22Rv1 (cell line): ENCODE results near the gene RTN4R.
A peak's percentile ranks its signal among the peaks of the same experiment; 100 is the strongest.
"Not testable (repeated sequence)": the region's sequence is repeated elsewhere in the genome, so short reads cannot be mapped to it uniquely, and the experiment has no call there.

ENCODE experiments used
- H3K27ac ChIP-seq: fragments of 450-650 bp; 2 replicates; pipeline ENCODE4 v1.5.1; 2017
- CTCF ChIP-seq: fragments of 450-650 bp; IDR thresholded peaks from 2 replicates; pipeline ENCODE4 v1.5.1; 2017; ENCODE audit warnings: mild to moderate bottlenecking
- ZFX ChIP-seq: fragments of 450-650 bp; IDR thresholded peaks from 2 replicates; pipeline ENCODE4 v1.6.1; 2017; ENCODE audit warnings: antibody characterized with exemption, borderline replicate concordance

Gene RTN4R

GRCh38 chr22:20290045-20290392 lies 21.9 kb upstream of the RTN4R start:
- TF ChIP-seq CTCF (no peak), ZFX (no peak)
- H3K27ac ChIP-seq, result no peak overlapping the region

- H3K27ac ChIP-seq, result not testable (repeated sequence)
These were observed 21.3 kb upstream of the RTN4R start for GRCh38 chr22:20289182-20290044.

DNA sequence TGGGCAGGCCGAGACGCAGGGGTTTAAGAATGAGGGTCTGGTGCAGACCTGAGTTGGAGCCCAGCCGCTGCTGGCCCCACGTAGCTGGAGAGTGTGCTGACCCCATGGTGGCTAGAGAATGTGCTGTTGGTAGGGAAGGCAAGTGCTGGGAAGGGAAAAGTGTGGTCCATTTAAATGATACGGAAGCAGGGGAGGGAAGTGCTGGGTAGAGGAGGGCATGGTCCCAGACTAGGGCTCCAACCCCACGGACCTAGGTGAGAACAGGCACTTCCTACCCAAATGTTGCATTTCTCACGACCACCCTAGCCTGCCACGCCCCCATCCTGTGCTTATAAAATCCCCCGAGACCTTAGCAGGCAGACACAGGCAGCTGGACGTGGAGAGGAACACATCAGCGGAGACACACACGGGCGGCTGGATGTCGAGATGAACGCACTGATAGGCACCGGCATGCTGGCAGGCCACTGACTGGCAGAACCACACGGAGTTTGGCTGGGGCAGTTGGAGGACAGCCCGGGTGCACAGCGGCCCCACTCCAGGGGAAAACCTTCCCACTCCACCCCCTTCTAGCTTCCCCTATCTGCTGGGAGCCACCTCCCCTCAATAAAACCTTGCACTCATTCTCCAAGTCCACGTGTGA lies 18.8 kb upstream of the RTN4R start:
- H3K27ac ChIP-seq, result not testable (repeated sequence)

- not testable (repeated sequence) for H3K27ac ChIP-seq
These were observed 18.2 kb upstream of the RTN4R start for GRCh38 chr22:20286312-20286660.

DNA sequence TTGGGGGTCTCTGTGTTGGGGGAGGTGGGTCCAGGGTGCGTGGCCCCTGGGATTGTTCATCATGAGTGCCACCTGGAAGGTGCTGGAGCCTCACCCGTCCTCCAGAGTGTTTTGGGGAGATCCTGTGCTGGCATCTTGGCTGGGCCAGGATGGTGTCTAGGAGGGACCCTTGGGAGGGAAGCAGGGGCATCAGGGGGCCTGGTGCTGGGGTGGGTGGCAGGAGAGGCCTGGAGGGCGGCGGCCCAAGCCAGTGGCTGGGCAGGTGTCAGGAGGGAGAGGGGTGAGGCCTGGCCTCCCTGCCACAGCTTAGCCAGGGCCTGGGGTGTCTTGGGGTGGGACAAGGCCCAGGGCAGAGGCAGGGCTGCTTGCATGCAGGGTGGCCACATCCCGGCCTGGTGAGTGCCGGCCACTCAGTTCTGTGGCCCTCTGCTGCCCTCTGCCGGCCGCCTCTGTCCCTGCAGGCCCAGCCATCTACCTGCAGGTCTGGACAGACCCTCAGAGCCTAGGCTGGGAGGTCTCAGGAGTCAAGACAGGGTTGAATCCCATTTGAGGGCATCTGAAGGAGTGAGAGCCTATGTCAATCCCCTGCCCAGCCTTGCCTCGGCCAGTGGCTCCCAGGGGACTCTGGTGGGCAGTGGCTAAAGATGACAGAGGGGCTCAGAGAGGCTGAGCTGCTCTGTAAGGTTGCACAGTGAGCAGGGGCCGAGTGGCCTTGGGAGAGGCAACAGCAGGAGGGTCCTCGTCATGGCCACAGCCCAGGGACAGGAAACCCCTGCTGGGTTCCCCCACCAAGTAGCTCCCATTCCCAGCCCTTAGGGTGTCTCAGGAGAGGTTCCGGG lies 17.6 kb upstream of the RTN4R start:
- H3K27ac ChIP-seq, result not testable (repeated sequence)
- peak; percentile 39; the same call in 1 of the 2 replicates for TF ChIP-seq CTCF

- TF ChIP-seq CTCF, result no peak
- TF ChIP-seq ZFX, result no peak
- no peak overlapping the region for H3K27ac ChIP-seq
These were observed 16.5 kb upstream of the RTN4R start for GRCh38 chr22:20284471-20285086.

DNA sequence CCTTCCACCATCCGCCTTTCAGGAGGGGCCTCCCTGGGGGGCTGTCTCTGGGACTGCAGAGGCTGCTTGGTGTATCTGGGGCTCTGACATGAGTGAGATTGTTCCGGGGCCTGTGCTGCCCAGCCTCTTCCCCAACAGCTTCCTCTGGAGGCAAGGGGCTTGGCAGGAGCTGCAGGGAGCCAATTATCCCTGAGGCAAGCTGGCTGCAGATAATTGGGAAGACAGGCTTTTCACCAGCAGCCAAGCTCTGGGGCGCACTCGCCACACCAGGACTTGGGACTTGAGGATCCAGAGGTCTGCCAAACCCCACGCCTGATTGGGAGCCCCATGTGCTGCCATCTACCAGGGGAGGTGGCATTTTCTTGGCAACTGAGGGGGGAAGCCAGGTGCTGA lies 15.6 kb upstream of the RTN4R start:
- no peak overlapping the region for H3K27ac ChIP-seq
- TF ChIP-seq ZFX (no peak), CTCF (no peak)

GRCh38 chr22:20282901-20283673 lies 15.0 kb upstream of the RTN4R start:
- no peak overlapping the region for H3K27ac ChIP-seq
- TF ChIP-seq ZFX, result no peak
- no peak for TF ChIP-seq CTCF
